ENCODE data around the gene PPP1R27.

Gene PPP1R27

GRCh38 chr17:81812571-81813370 lies 22.1 kb downstream of the PPP1R27 start:
- Mint-ChIP-seq H3K27me3 (peaks cover 26 to 37% of the 10 kb centered on the region in 2 donors), H3K27ac (no peak overlapping the region), H3K9me3 (no peaks in the 10 kb centered on the region), H3K4me1 (peaks cover 0 to 1% of the 10 kb centered on the region in 2 donors), H3K36me3 (no peaks in the 10 kb centered on the region), H3K4me3 (no peak overlapping the region)
- DNase-seq (no peak), ATAC-seq (replicated peaks) (no peak)

- ATAC-seq (replicated peaks) (no peak), DNase-seq (no peak)
- Mint-ChIP-seq H3K4me3 (no peak overlapping the region), H3K36me3 (no peaks in the 10 kb centered on the region), H3K27ac (no peak overlapping the region), H3K27me3 (peaks cover 33 to 44% of the 10 kb centered on the region in 2 donors), H3K9me3 (no peaks in the 10 kb centered on the region), H3K4me1 (peaks cover 0 to 1% of the 10 kb centered on the region in 2 donors)
Observed at GRCh38 chr17:81811705-81812570, 22.9 kb downstream of the PPP1R27 start.

DNA sequence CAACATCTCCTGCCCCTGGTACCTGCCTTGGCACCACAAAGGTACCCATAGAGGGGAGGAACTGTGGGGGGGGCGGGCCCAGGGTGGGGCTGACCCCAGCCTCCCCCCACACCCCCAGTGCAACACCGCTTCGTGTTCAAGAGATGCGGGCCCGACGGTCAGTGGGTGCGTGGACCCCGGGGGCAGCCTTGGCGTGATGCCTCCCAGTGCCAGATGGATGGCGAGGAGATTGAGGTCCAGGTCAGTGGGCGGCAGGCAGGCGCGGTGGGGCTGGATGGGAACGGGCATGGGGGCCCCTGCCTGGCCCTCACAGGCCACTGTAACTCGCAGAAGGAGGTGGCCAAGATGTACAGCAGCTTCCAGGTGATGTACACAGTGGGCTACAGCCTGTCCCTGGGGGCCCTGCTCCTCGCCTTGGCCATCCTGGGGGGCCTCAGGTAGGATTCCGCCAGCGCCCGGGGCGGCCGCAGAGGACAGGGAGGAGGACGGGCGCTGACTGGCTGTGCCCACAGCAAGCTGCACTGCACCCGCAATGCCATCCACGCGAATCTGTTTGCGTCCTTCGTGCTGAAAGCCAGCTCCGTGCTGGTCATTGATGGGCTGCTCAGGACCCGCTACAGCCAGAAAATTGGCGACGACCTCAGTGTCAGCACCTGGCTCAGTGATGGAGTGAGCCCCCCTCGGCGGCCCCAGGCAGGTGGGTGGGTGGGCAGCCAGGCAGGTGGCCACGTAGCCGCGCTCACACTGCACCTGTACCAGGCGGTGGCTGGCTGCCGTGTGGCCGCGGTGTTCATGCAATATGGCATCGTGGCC lies 23.8 kb downstream of the PPP1R27 start:
- H3K4me1 Mint-ChIP-seq = peaks cover 0 to 7% of the 10 kb centered on the region in 2 donors
- DNase-seq = no peak
- H3K9me3 Mint-ChIP-seq = no peaks in the 10 kb centered on the region
- no peak for ATAC-seq (replicated peaks)
- H3K27me3 Mint-ChIP-seq = peaks cover 36 to 44% of the 10 kb centered on the region in 2 donors
- H3K4me3 Mint-ChIP-seq = no peak overlapping the region
- no peak overlapping the region for H3K27ac Mint-ChIP-seq
- H3K36me3 Mint-ChIP-seq = no peaks in the 10 kb centered on the region

GRCh38 chr17:81810476-81810875 lies 24.4 kb downstream of the PPP1R27 start:
- peaks cover 0 to 10% of the 10 kb centered on the region in 2 donors for H3K4me1 Mint-ChIP-seq
- no peak overlapping the region for H3K27ac Mint-ChIP-seq
- DNase-seq (no peak), ATAC-seq (replicated peaks) (no peak)
- no peak overlapping the region for H3K4me3 Mint-ChIP-seq
- peaks cover 39 to 46% of the 10 kb centered on the region in 2 donors for H3K27me3 Mint-ChIP-seq
- no peaks in the 10 kb centered on the region for H3K9me3 Mint-ChIP-seq
- no peaks in the 10 kb centered on the region for H3K36me3 Mint-ChIP-seq

- H3K9me3 Mint-ChIP-seq = no peaks in the 10 kb centered on the region
- no peak overlapping the region for H3K4me3 Mint-ChIP-seq
- peaks cover 3 to 16% of the 10 kb centered on the region in 2 donors for H3K4me1 Mint-ChIP-seq
- no peaks in the 10 kb centered on the region for H3K36me3 Mint-ChIP-seq
- DNase-seq = no peak
- peaks cover 39 to 53% of the 10 kb centered on the region in 2 donors for H3K27me3 Mint-ChIP-seq
- no peak for ATAC-seq (replicated peaks)
- H3K27ac Mint-ChIP-seq = no peak overlapping the region
Observed at GRCh38 chr17:81809556-81809998, 25.3 kb downstream of the PPP1R27 start.

GRCh38 chr17:81808778-81809555 lies 25.9 kb downstream of the PPP1R27 start:
- Mint-ChIP-seq H3K4me3 (no peak overlapping the region), H3K36me3 (no peaks in the 10 kb centered on the region), H3K9me3 (no peaks in the 10 kb centered on the region), H3K27me3 (peaks cover 39 to 53% of the 10 kb centered on the region in 2 donors), H3K4me1 (peaks cover 3 to 16% of the 10 kb centered on the region in 2 donors), H3K27ac (no peak overlapping the region)
- ATAC-seq (replicated peaks) (peak in 1 of 2 donors; percentile 33), DNase-seq (no peak)

DNA sequence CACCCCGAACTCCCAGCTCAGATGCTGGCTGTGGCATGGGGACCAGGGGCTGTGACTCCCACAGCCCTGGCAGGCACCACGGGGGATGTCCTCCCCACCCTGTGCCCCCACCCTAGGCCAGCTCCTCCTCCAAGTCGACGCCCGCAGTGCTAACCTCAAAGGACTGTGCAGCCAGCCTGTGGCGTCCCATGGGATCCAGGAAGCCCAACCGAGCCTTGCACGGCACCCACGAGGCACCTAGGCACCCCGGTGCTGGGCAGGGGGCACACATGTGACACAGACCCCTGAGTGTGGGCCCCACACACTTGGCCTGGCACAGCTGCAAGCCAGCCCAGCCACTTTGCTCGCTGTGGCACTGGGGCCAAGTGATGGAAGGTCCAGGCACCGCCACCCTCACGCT lies 27.0 kb downstream of the PPP1R27 start:
- DNase-seq = no peak
- Mint-ChIP-seq H3K4me3 (no peak overlapping the region), H3K4me1 (peaks cover 7 to 25% of the 10 kb centered on the region in 2 donors)

DNA sequence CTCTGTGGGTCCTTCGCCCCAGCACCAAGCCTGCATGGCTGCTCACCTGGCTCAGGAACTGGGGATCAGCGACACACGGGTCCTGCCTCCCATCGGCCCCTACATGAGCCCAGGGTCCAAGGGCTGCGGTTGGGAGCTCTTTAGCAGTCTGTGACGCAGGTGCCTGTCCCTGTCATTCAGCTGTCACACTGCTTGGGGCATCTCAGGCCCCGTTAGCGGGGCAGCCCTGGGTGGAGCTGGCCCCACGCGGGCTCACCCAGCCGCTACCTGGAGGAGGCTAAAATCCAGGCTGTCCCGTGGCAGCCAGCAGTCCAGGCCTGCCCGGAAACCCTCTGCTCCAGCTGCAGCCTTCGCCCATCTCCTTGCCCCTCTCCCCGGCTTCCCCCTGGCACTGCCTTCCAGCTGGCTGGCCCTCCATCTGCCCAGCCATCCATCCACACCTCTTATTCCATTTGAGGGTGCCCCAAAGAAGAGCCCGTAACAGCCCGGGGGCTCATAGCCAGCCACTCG lies 27.6 kb downstream of the PPP1R27 start:
- DNase-seq (no peak), ATAC-seq (replicated peaks) (peak in 1 of 2 donors; percentile 12)
- Mint-ChIP-seq H3K9me3 (no peaks in the 10 kb centered on the region), H3K4me1 (peaks cover 11 to 30% of the 10 kb centered on the region in 2 donors), H3K4me3 (no peak overlapping the region), H3K36me3 (no peaks in the 10 kb centered on the region), H3K27ac (no peak overlapping the region), H3K27me3 (peaks cover 52 to 67% of the 10 kb centered on the region in 2 donors)

More for the DNA sequence above, 27.0 kb downstream of the PPP1R27 start:
- Mint-ChIP-seq H3K36me3 (no peaks in the 10 kb centered on the region), H3K27me3 (peaks cover 46 to 61% of the 10 kb centered on the region in 2 donors), H3K9me3 (no peaks in the 10 kb centered on the region), H3K27ac (no peak overlapping the region)
- ATAC-seq (replicated peaks) = no peak

GRCh38 chr17:81806461-81807209 lies 28.2 kb downstream of the PPP1R27 start:
- DNase-seq (no peak), ATAC-seq (replicated peaks) (peak in 1 of 2 donors; percentile 6)
- Mint-ChIP-seq H3K9me3 (no peaks in the 10 kb centered on the region), H3K27ac (no peak overlapping the region), H3K27me3 (peaks cover 58 to 73% of the 10 kb centered on the region in 2 donors), H3K4me3 (no peak overlapping the region), H3K36me3 (no peaks in the 10 kb centered on the region), H3K4me1 (peaks cover 11 to 31% of the 10 kb centered on the region in 2 donors)

- H3K36me3 Mint-ChIP-seq = no peaks in the 10 kb centered on the region
- no peaks in the 10 kb centered on the region for H3K9me3 Mint-ChIP-seq
- H3K4me3 Mint-ChIP-seq = no peak overlapping the region
Observed at GRCh38 chr17:81805707-81806460, 29.0 kb downstream of the PPP1R27 start.

GRCh38 chr17:81804559-81805399 lies 30.1 kb downstream of the PPP1R27 start:
- no peaks in the 10 kb centered on the region for H3K36me3 Mint-ChIP-seq
- H3K4me3 Mint-ChIP-seq = peak overlapping the region in 1 of 2 donors; percentile 51
- ATAC-seq (replicated peaks) (no peak), DNase-seq (no peak)
- peaks cover 65 to 81% of the 10 kb centered on the region in 2 donors for H3K27me3 Mint-ChIP-seq
- peaks cover 11 to 31% of the 10 kb centered on the region in 2 donors for H3K4me1 Mint-ChIP-seq
- no peaks in the 10 kb centered on the region for H3K9me3 Mint-ChIP-seq
- H3K27ac Mint-ChIP-seq = no peak overlapping the region

More at GRCh38 chr17:81805707-81806460, 29.0 kb downstream of the PPP1R27 start:
- peaks cover 65 to 81% of the 10 kb centered on the region in 2 donors for H3K27me3 Mint-ChIP-seq
- H3K4me1 Mint-ChIP-seq = peaks cover 11 to 31% of the 10 kb centered on the region in 2 donors
- ATAC-seq (replicated peaks) (no peak), DNase-seq (no peak)
- no peak overlapping the region for H3K27ac Mint-ChIP-seq
